ENCODE measurements around the gene CLMP.

CLMP gene

DNA sequence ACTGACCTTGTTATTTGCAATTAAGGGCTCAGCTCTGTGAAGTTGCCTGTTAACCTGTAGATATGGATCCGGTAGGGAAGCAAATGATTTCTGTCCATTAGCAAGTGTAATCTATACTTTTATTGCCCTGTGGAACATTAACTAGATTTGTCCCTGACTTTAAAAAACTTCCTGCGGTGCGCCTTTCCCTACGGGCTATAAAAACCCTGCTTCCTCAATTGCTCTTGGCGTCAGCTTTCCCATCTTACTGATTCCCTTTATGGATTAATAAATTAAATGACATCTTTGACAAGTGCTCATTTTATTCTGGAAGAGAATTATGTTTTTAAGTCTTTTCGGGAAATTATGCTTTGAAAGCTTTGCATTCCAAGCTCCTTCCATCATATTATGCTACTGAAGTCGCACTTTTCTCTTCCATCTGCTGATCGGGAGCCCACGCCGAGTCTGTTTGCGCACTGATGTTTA is 18.3 kb upstream of the CLMP start (continued):
- TF ChIP-seq ZBTB48 (tag by site-specific recombination; IDR thresholded peaks at IDR 0.05) (no peak), ZFP37 (tag by site-specific recombination; IDR thresholded peaks at IDR 0.05) (no peak), GLI4 (tag by site-specific recombination; IDR thresholded peaks at IDR 0.05) (no peak), ZBTB7A (tag by site-specific recombination; IDR thresholded peaks at IDR 0.05; ENCODE audit: low read depth) (no peak), ZNF274 (IDR thresholded peaks at IDR 0.05; ENCODE audit: low read length) (no peak), ZNF274 (tag by site-specific recombination; IDR thresholded peaks at IDR 0.05; ENCODE audit: borderline replicate concordance) (no peak), PRDM1 (tag by site-specific recombination; IDR thresholded peaks at IDR 0.05) (no peak), ZNF555 (tag by site-specific recombination; conservative IDR thresholded peaks at IDR 0.05) (no peak), ZNF335 (tag by site-specific recombination; conservative IDR thresholded peaks at IDR 0.05) (no peak), ZNF501 (tag by site-specific recombination; IDR thresholded peaks at IDR 0.05) (0 out of 2 replicates have a peak, but pooled peaks have one; percentile 25), ZNF223 (tag by site-specific recombination; IDR thresholded peaks at IDR 0.05) (no peak), ZNF202 (tag by site-specific recombination; IDR thresholded peaks at IDR 0.05; ENCODE audit: borderline replicate concordance) (no peak), ZNF654 (tag by site-specific recombination; IDR thresholded peaks at IDR 0.05; ENCODE audit: low read depth) (no peak), ZNF404 (tag by site-specific recombination; IDR thresholded peaks at IDR 0.05) (no peak), ZNF121 (tag by site-specific recombination; IDR thresholded peaks at IDR 0.05) (no peak), ZNF133 (tag by site-specific recombination; IDR thresholded peaks at IDR 0.05) (no peak), BCL11A (tag by site-specific recombination; IDR thresholded peaks at IDR 0.05; ENCODE audit: low read depth) (no peak), KLF16 (tag by site-specific recombination; IDR thresholded peaks at IDR 0.05) (no peak), ZNF776 (tag by site-specific recombination; IDR thresholded peaks at IDR 0.05; ENCODE audit: borderline replicate concordance) (no peak), ZSCAN16 (tag by site-specific recombination; IDR thresholded peaks at IDR 0.05) (no peak), ZNF837 (tag by site-specific recombination; IDR thresholded peaks at IDR 0.05) (no peak), ZNF23 (tag by site-specific recombination; IDR thresholded peaks at IDR 0.05; ENCODE audit: borderline replicate concordance) (no peak), TRIM28 (IDR thresholded peaks at IDR 0.05; ENCODE audit: borderline replicate concordance, low read length) (peak; percentile 71; the same call in 1 of the 2 replicates), MEIS1 (CRISPR knock-in tag; IDR thresholded peaks at IDR 0.05; ENCODE audit: borderline replicate concordance) (no peak), ZNF514 (tag by site-specific recombination; IDR thresholded peaks at IDR 0.05) (no peak), ZNF626 (tag by site-specific recombination; IDR thresholded peaks at IDR 0.05) (no peak)
- TF ChIP-seq, protein P1, sequence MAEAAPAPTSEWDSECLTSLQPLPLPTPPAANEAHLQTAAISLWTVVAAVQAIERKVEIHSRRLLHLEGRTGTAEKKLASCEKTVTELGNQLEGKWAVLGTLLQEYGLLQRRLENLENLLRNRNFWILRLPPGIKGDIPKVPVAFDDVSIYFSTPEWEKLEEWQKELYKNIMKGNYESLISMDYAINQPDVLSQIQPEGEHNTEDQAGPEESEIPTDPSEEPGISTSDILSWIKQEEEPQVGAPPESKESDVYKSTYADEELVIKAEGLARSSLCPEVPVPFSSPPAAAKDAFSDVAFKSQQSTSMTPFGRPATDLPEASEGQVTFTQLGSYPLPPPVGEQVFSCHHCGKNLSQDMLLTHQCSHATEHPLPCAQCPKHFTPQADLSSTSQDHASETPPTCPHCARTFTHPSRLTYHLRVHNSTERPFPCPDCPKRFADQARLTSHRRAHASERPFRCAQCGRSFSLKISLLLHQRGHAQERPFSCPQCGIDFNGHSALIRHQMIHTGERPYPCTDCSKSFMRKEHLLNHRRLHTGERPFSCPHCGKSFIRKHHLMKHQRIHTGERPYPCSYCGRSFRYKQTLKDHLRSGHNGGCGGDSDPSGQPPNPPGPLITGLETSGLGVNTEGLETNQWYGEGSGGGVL (tag by site-specific recombination; IDR thresholded peaks at IDR 0.05): no peak
- TF ChIP-seq, protein P2, sequence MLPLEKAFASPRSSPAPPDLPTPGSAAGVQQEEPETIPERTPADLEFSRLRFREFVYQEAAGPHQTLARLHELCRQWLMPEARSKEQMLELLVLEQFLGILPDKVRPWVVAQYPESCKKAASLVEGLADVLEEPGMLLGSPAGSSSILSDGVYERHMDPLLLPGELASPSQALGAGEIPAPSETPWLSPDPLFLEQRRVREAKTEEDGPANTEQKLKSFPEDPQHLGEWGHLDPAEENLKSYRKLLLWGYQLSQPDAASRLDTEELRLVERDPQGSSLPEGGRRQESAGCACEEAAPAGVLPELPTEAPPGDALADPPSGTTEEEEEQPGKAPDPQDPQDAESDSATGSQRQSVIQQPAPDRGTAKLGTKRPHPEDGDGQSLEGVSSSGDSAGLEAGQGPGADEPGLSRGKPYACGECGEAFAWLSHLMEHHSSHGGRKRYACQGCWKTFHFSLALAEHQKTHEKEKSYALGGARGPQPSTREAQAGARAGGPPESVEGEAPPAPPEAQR (tag by site-specific recombination; IDR thresholded peaks at IDR 0.05): no peak
- TF ChIP-seq, protein P3, sequence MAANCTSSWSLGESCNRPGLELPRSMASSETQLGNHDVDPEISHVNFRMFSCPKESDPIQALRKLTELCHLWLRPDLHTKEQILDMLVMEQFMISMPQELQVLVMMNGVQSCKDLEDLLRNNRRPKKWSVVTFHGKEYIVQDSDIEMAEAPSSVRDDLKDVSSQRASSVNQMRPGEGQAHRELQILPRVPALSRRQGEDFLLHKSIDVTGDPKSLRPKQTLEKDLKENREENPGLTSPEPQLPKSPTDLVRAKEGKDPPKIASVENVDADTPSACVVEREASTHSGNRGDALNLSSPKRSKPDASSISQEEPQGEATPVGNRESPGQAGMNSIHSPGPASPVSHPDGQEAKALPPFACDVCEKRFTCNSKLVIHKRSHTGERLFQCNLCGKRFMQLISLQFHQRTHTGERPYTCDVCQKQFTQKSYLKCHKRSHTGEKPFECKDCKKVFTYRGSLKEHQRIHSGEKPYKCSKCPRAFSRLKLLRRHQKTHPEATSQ (tag by site-specific recombination; IDR thresholded peaks at IDR 0.05): no peak
- TF ChIP-seq, protein P4, sequence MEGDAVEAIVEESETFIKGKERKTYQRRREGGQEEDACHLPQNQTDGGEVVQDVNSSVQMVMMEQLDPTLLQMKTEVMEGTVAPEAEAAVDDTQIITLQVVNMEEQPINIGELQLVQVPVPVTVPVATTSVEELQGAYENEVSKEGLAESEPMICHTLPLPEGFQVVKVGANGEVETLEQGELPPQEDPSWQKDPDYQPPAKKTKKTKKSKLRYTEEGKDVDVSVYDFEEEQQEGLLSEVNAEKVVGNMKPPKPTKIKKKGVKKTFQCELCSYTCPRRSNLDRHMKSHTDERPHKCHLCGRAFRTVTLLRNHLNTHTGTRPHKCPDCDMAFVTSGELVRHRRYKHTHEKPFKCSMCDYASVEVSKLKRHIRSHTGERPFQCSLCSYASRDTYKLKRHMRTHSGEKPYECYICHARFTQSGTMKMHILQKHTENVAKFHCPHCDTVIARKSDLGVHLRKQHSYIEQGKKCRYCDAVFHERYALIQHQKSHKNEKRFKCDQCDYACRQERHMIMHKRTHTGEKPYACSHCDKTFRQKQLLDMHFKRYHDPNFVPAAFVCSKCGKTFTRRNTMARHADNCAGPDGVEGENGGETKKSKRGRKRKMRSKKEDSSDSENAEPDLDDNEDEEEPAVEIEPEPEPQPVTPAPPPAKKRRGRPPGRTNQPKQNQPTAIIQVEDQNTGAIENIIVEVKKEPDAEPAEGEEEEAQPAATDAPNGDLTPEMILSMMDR (tag by site-specific recombination; IDR thresholded peaks at IDR 0.05): no peak
- TF ChIP-seq, protein P5, sequence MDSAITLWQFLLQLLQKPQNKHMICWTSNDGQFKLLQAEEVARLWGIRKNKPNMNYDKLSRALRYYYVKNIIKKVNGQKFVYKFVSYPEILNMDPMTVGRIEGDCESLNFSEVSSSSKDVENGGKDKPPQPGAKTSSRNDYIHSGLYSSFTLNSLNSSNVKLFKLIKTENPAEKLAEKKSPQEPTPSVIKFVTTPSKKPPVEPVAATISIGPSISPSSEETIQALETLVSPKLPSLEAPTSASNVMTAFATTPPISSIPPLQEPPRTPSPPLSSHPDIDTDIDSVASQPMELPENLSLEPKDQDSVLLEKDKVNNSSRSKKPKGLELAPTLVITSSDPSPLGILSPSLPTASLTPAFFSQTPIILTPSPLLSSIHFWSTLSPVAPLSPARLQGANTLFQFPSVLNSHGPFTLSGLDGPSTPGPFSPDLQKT (IDR thresholded peaks at IDR 0.05; ENCODE audit: borderline replicate concordance, low read depth, low read length): no peak
- TF ChIP-seq, protein P6, sequence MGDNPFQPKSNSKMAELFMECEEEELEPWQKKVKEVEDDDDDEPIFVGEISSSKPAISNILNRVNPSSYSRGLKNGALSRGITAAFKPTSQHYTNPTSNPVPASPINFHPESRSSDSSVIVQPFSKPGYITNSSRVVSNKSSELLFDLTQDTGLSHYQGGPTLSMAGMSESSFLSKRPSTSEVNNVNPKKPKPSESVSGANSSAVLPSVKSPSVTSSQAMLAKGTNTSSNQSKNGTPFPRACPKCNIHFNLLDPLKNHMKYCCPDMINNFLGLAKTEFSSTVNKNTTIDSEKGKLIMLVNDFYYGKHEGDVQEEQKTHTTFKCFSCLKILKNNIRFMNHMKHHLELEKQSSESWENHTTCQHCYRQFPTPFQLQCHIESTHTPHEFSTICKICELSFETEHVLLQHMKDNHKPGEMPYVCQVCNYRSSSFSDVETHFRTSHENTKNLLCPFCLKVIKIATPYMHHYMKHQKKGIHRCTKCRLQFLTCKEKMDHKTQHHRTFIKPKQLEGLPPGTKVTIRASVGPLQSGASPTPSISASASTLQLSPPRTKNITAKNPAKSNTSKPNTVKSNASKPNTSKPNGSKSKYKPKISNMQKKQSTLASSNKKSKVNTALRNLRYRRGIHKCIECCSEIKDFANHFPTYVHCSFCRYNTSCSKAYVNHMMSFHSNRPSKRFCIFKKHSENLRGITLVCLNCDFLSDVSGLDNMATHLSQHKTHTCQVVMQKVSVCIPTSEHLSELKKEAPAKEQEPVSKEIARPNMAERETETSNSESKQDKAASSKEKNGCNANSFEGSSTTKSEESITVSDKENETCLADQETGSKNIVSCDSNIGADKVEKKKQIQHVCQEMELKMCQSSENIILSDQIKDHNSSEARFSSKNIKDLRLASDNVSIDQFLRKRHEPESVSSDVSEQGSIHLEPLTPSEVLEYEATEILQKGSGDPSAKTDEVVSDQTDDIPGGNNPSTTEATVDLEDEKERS (tag by site-specific recombination; IDR thresholded peaks at IDR 0.05): no peak
